ENCODE data around the gene DYNC1I1.

Gene DYNC1I1

GRCh38 chr7:95927756-95928155 lies 155.4 kb downstream of the DYNC1I1 start:
- Histone ChIP-seq H3K4me1 (ENCODE audit: control insufficient read depth in 1 of 2, insufficient read depth in 2 of 2, low read length in 2 of 2) (no peaks in the 10 kb centered on the region), H3K4me2 (ENCODE audit: low read length) (no peak overlapping the region), H3K79me1 (ENCODE audit: low read length) (no peaks in the 10 kb centered on the region), H3K4me3 (ENCODE audit: low read depth, low read length) (no peak overlapping the region), H2BK5ac (ENCODE audit: low read depth, low read length, poor library complexity) (no peak overlapping the region), H3K27ac (ENCODE audit: low read depth, low read length) (no peak overlapping the region), H3K9me3 (ENCODE audit: insufficient read depth, low read depth, low read length) (no peaks in the 10 kb centered on the region), H4K12ac (ENCODE audit: low read depth, low read length) (no peak overlapping the region), H3K36me3 (ENCODE audit: control insufficient read depth in 1 of 2, insufficient read depth in 2 of 2, low read length in 2 of 2) (no peaks in the 10 kb centered on the region), H4K91ac (ENCODE audit: low read depth, low read length) (no peak overlapping the region), H2AFZ (ENCODE audit: insufficient read depth, low read length, poor library complexity) (no peak overlapping the region), H3K4ac (ENCODE audit: low read depth, low read length) (no peak overlapping the region), H2BK12ac (ENCODE audit: low read length) (no peak overlapping the region), H3K18ac (ENCODE audit: low read length) (no peak overlapping the region), H3K23ac (ENCODE audit: low read length) (no peak overlapping the region), H3K14ac (ENCODE audit: low read length) (no peak overlapping the region), H4K8ac (ENCODE audit: low read depth, low read length) (no peak overlapping the region), H2AK5ac (ENCODE audit: low read length) (no peak overlapping the region), H3K9ac (ENCODE audit: low read length) (no peak overlapping the region), H2BK120ac (ENCODE audit: insufficient read depth, low read length, poor library complexity) (no peak overlapping the region), H3K79me2 (ENCODE audit: control insufficient read depth, insufficient read depth, low read length, poor library complexity) (no peaks in the 10 kb centered on the region), H3K27me3 (ENCODE audit: insufficient read depth, low read length) (no peaks in the 10 kb centered on the region)
- no CpG with 5 or more reads among the region's 5 CpGs for WGBS (ENCODE audit: extremely low coverage, insufficient coverage, insufficient read length)
- DNase-seq: no peak

GRCh38 chr7:95929710-95930280 lies 157.4 kb downstream of the DYNC1I1 start:
- Histone ChIP-seq H2BK12ac (ENCODE audit: low read length) (no peak overlapping the region), H3K23ac (ENCODE audit: low read length) (no peak overlapping the region), H3K4me1 (ENCODE audit: control insufficient read depth in 1 of 2, insufficient read depth in 2 of 2, low read length in 2 of 2) (no peaks in the 10 kb centered on the region), H4K12ac (ENCODE audit: low read depth, low read length) (no peak overlapping the region), H4K91ac (ENCODE audit: low read depth, low read length) (no peak overlapping the region), H3K4ac (ENCODE audit: low read depth, low read length) (no peak overlapping the region), H3K79me2 (ENCODE audit: control insufficient read depth, insufficient read depth, low read length, poor library complexity) (no peaks in the 10 kb centered on the region), H3K27me3 (ENCODE audit: insufficient read depth, low read length) (no peaks in the 10 kb centered on the region), H2BK120ac (ENCODE audit: insufficient read depth, low read length, poor library complexity) (no peak overlapping the region), H3K4me2 (ENCODE audit: low read length) (no peak overlapping the region), H3K36me3 (ENCODE audit: control insufficient read depth in 1 of 2, insufficient read depth in 2 of 2, low read length in 2 of 2) (no peaks in the 10 kb centered on the region), H2AK5ac (ENCODE audit: low read length) (no peak overlapping the region), H3K18ac (ENCODE audit: low read length) (no peak overlapping the region), H3K4me3 (ENCODE audit: low read depth, low read length) (no peak overlapping the region), H3K9ac (ENCODE audit: low read length) (no peak overlapping the region), H3K14ac (ENCODE audit: low read length) (no peak overlapping the region), H3K27ac (ENCODE audit: low read depth, low read length) (no peak overlapping the region), H4K8ac (ENCODE audit: low read depth, low read length) (no peak overlapping the region), H2AFZ (ENCODE audit: insufficient read depth, low read length, poor library complexity) (no peak overlapping the region), H3K9me3 (ENCODE audit: insufficient read depth, low read depth, low read length) (no peaks in the 10 kb centered on the region), H2BK5ac (ENCODE audit: low read depth, low read length, poor library complexity) (no peak overlapping the region), H3K79me1 (ENCODE audit: low read length) (no peaks in the 10 kb centered on the region)
- no CpG with 5 or more reads among the region's 1 CpG for WGBS (ENCODE audit: extremely low coverage, insufficient coverage, insufficient read length)
- DNase-seq: no peak

GRCh38 chr7:95931460-95932232 lies 159.3 kb downstream of the DYNC1I1 start:
- no CpG with 5 or more reads among the region's 6 CpGs for WGBS (ENCODE audit: extremely low coverage, insufficient coverage, insufficient read length)

GRCh38 chr7:95933618-95934017 lies 161.3 kb downstream of the DYNC1I1 start:
- Histone ChIP-seq H3K27me3 (ENCODE audit: insufficient read depth, low read length) (no peaks in the 10 kb centered on the region), H2AK5ac (ENCODE audit: low read length) (no peak overlapping the region), H3K4me2 (ENCODE audit: low read length) (no peak overlapping the region), H3K9ac (ENCODE audit: low read length) (no peak overlapping the region), H3K36me3 (ENCODE audit: control insufficient read depth in 1 of 2, insufficient read depth in 2 of 2, low read length in 2 of 2) (no peaks in the 10 kb centered on the region), H3K9me3 (ENCODE audit: insufficient read depth, low read depth, low read length) (no peaks in the 10 kb centered on the region), H3K14ac (ENCODE audit: low read length) (no peak overlapping the region), H3K79me2 (ENCODE audit: control insufficient read depth, insufficient read depth, low read length, poor library complexity) (no peaks in the 10 kb centered on the region), H2BK5ac (ENCODE audit: low read depth, low read length, poor library complexity) (no peak overlapping the region), H4K91ac (ENCODE audit: low read depth, low read length) (no peak overlapping the region), H3K4me1 (ENCODE audit: control insufficient read depth in 1 of 2, insufficient read depth in 2 of 2, low read length in 2 of 2) (no peaks in the 10 kb centered on the region), H3K27ac (ENCODE audit: low read depth, low read length) (no peak overlapping the region), H3K18ac (ENCODE audit: low read length) (no peak overlapping the region), H3K4ac (ENCODE audit: low read depth, low read length) (no peak overlapping the region), H3K4me3 (ENCODE audit: low read depth, low read length) (no peak overlapping the region), H4K8ac (ENCODE audit: low read depth, low read length) (no peak overlapping the region), H3K23ac (ENCODE audit: low read length) (no peak overlapping the region), H2AFZ (ENCODE audit: insufficient read depth, low read length, poor library complexity) (no peak overlapping the region), H2BK120ac (ENCODE audit: insufficient read depth, low read length, poor library complexity) (no peak overlapping the region), H4K12ac (ENCODE audit: low read depth, low read length) (no peak overlapping the region), H3K79me1 (ENCODE audit: low read length) (no peaks in the 10 kb centered on the region), H2BK12ac (ENCODE audit: low read length) (no peak overlapping the region)
- DNase-seq: no peak
- no CpG with 5 or more reads among the region's 4 CpGs for WGBS (ENCODE audit: extremely low coverage, insufficient coverage, insufficient read length)

More at GRCh38 chr7:95931460-95932232, 159.3 kb downstream of the DYNC1I1 start:
- no peaks in the 10 kb centered on the region for H3K79me2 ChIP-seq (ENCODE audit: control insufficient read depth, insufficient read depth, low read length, poor library complexity)
- no peak overlapping the region for H4K8ac ChIP-seq (ENCODE audit: low read depth, low read length)
- H3K4me3 ChIP-seq (ENCODE audit: low read depth, low read length): no peak overlapping the region
- no peaks in the 10 kb centered on the region for H3K27me3 ChIP-seq (ENCODE audit: insufficient read depth, low read length)
- H3K9ac ChIP-seq (ENCODE audit: low read length): no peak overlapping the region
- H3K27ac ChIP-seq (ENCODE audit: low read depth, low read length): no peak overlapping the region
- H2AFZ ChIP-seq (ENCODE audit: insufficient read depth, low read length, poor library complexity): no peak overlapping the region
- H2BK12ac ChIP-seq (ENCODE audit: low read length): no peak overlapping the region
- H2AK5ac ChIP-seq (ENCODE audit: low read length): no peak overlapping the region
- no peak overlapping the region for H3K23ac ChIP-seq (ENCODE audit: low read length)
- H3K14ac ChIP-seq (ENCODE audit: low read length): no peak overlapping the region
- H3K4me2 ChIP-seq (ENCODE audit: low read length): no peak overlapping the region
- no peak overlapping the region for H3K18ac ChIP-seq (ENCODE audit: low read length)
- no peak overlapping the region for H4K91ac ChIP-seq (ENCODE audit: low read depth, low read length)
- H3K79me1 ChIP-seq (ENCODE audit: low read length): no peaks in the 10 kb centered on the region
- H2BK5ac ChIP-seq (ENCODE audit: low read depth, low read length, poor library complexity): no peak overlapping the region
- no peak overlapping the region for H3K4ac ChIP-seq (ENCODE audit: low read depth, low read length)
- no peaks in the 10 kb centered on the region for H3K4me1 ChIP-seq (ENCODE audit: control insufficient read depth in 1 of 2, insufficient read depth in 2 of 2, low read length in 2 of 2)
- DNase-seq: no peak
- H2BK120ac ChIP-seq (ENCODE audit: insufficient read depth, low read length, poor library complexity): no peak overlapping the region
- no peaks in the 10 kb centered on the region for H3K9me3 ChIP-seq (ENCODE audit: insufficient read depth, low read depth, low read length)
- no peaks in the 10 kb centered on the region for H3K36me3 ChIP-seq (ENCODE audit: control insufficient read depth in 1 of 2, insufficient read depth in 2 of 2, low read length in 2 of 2)
- H4K12ac ChIP-seq (ENCODE audit: low read depth, low read length): no peak overlapping the region

All from trophoblast cell (in vitro differentiated cells and primary cell).